ENCODE measurements around the gene PLXNA1. TPM values are rescaled to one million over a fixed set of nuclear protein-coding genes. Genes with fewer than 3 reads are reported as not detected.

Gene PLXNA1
- 10 to 100 TPM; 13.7 to 13.9 TPM for total RNA-seq

DNA sequence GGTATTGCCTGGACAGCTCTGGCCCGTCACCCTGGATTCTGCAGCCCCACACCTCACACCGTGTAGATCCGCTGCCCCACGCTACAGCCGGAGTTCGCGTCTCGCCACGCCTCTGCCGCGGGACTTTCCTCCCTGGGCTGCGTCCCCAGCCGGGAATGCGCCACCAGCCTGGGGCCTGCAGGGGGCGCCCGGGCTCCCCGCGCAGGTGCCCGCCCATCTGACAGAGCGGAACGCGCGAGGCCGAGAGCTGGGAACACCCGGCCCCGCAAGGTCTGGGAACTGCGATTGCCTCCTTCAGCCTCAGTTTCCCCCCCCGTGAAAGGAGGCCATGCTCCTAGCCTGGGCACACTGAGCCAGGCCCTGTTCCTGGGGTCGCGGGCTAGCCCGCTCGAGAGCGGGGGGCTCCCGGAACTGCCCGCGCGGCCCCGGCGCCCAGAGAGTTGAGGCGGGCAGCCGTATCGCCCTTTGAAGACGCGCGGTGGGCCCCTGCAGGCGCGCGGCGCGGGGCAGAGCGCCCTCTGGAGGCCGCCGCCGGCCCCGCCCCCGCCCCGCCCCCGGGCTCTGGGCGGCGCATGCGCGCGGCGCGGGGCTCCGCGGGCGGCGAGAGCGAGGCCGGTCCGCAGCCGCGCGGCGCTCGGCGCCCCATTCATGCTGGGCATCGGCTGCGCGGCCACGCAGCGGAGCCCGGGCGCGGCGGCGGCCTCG is at the start of gene PLXNA1:
Gene PLXNA1 (plus strand): TSS at position 645 of the 705 bp plus-strand sequence. CDS start 5,479 bp downstream, outside the sequence.
- POLR2A ChIA-PET, result interaction anchor here (1.2 kb wide), 1 partner anchor 71 kb away, joined by 6 read pairs; no protein-coding TSS in a partner anchor
- CTCF ChIA-PET, result interaction anchor here (0.5 to 1.6 kb wide), 11 partner anchors 9 to 1127 kb away, joined by 3 to 5 read pairs (median 3); no protein-coding TSS in a partner anchor

DNA sequence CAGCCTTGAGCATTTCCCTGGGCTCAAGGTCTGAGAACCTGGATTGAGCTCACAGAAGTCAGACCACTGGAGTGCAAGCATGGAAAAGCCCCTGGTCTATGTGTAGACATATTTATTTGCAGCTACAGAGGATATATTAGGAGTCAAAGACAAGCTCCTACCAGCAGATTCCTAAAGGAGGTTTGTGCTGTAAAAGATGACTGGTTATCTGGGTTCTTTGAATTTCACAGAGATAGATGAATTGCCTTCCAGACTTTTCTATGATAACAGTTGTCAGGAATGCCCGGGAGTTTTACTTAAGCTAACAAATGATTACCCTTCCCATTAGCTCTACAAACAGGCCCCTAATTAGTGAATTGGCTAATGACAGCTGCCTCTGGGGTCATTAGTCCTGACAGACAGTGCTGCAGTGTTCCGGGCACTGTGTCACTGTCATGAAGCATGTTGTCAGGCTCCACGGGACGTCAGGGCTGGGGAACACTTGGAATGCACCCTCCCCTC is 48.8 kb upstream of the PLXNA1 start:
- CTCF ChIA-PET, result interaction anchor here (0.7 to 1.0 kb wide), 2 partner anchors 17 to 463 kb away, joined by 3 read pairs; no protein-coding TSS in a partner anchor
- POLR2A ChIA-PET, result no interaction called here

DNA sequence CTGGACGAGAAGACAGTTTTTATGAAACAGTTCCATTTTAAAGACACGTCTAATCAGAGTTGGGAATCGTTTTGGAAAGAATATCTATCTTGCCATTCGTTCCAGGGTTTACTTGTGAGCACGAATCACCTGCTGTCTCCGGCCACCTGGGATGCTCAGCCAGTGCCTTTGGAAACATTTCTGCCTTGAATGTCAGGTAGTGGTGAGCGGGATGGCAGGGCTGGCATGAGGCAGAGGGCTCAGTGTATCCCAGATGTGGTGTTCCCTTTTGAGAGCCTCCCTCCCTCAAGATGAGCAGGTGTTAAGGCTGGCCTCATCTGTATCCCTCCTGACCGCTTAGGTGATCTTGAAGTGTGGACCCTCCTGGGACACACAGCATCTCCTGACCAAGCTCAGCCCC is 47.9 kb upstream of the PLXNA1 start:
- POLR2A ChIA-PET, result no interaction called here

DNA sequence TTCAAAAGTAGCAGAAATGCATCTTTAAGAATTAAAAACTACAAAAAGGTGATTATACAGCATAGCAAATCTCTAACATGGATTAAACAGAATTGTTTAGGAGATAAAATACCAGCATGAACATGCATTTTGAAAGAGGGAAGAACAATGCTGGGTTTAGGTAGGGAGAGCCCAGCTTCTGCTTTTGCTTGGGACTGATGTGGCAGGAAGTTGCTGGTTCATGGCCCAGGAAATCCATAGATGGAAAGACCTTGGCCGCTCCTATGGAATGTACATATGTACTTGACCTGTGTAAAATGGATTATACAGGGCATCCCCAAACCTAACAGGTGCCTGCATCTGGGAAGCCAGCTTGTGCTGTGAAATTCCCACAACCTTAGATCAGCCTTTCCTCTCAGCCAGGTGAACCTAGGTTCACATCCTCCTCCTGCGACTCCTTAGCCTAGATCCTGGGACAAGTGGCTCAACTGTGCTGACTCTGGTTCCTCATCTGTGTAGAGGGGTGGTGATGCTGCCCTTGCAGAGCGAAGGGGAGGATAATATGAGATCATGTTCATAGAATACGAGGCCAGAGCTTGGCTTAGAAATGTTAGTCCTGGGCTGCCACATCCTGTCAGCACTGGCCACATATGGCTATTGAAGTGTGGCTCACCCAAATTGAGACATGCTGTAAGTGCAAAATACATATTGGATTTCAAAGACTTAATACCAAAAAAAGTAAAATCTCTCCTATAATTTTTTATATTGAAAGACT is 47.0 kb upstream of the PLXNA1 start:
- ChIA-PET CTCF (no interaction called here), POLR2A (no interaction called here)

More for the DNA sequence above, 47.9 kb upstream of the PLXNA1 start:
- CTCF ChIA-PET, result interaction anchor here (0.7 kb wide), 1 partner anchor 18 kb away, joined by 3 read pairs; no protein-coding TSS in a partner anchor

DNA sequence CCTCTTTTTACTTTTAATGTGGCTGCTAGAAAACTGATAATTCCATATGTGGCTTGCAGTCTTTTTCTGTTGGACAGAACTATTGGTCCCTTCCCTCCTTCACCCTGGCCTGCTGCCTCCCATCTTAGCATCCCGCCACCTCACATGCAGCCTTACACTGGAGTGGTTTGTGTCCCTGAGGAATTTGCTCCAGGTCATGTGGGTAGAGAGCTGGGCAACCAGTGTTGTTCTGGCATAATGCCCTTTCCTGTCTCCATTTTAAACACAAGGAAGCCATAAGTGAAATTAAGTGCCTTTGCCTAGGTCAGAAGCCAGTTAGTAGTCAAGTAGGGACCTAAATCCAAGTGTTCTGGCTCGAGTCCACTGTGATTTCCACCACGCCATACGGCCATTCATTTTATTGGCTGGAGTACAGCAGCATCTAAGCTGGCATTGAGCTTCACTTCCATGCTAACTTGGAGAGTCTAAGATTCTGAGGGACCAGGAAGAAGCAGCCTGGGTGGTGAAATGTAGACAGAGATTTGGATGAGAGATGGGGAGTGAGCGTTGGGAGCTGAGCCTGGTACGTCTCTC is 46.0 kb upstream of the PLXNA1 start:
- CTCF ChIA-PET, result no interaction called here

DNA sequence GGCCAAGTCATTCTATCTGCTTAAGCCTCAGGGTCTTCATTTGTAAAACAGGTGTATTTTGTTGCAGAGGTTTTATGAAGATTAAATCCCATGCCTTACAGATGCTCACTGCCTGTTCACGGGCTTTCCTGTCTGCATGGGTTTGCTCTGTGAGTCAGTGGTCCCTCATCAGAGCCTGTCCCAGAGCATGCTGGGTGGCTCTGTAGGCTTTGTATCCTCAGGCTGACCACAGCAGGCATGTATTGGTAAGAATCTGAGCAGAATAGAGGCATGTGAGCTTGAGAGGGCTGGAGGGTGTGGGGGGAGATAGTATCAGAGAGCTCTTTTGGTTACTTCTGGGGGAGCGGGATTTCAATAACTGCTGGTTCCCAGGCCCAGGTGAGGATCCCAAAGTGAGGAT is 45.4 kb upstream of the PLXNA1 start:
- ChIA-PET CTCF (no interaction called here), POLR2A (no interaction called here)

More for the DNA sequence above, 46.0 kb upstream of the PLXNA1 start:
- POLR2A ChIA-PET, result no interaction called here

DNA sequence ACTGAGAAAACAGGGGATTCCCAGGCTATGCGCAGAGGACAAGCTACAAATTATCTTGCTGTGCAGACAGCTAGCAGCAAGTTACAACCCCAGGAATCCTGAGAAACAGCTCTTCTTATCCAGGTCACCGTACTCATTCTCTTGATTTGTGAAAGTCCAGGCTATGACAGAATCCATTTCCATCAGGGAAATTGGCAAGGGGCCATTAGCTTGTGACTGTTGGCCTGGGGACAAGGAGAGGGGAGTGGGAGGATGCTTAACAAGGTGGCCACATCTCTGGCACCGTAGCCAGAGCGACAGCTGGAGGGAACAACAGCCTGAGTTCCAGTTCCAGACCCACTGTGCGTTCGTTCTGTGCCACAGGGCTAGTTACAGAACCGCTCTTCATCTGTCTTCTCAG is 44.9 kb upstream of the PLXNA1 start:
- CTCF ChIA-PET, result no interaction called here

DNA sequence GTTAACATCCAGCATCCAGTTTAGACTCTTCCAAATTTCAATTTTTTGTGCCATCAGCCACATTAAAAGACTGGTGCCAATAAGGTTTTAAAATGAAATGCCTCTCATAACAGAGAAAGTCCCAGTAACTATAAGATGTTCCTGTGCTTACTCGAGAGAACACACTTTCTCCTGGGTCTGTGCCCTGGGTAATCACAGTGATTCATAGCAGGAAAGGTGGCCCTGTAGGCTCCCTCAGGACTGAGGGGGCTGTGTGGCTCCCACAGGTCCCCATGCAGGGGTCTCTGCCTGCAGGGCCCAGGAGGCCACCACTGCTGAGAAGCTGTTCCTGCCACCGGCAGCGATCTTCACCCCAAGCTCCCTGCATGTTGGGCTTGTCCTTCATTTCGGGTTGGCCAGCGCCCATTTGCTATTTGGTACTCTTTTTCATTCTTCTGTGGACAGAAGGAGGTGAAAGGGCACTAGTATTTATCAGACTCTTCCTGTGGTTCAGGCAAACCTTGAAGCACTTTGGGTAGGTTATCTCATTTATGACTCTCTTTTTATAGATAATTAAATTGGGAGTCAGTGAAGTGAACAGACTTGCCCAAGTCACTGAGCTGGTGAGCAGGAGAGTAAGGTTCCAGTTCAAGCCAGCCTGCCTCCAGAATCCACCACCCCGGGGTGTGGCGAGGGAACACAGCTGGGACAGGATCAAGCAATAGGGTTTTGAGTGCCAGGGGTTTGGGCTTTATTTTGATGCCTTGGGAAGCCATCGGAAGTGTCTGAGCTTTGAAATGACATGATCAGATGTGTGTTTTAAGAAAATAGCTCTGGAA is 44.2 kb upstream of the PLXNA1 start:
- ChIA-PET POLR2A (no interaction called here), CTCF (no interaction called here)

More for the DNA sequence above, 44.9 kb upstream of the PLXNA1 start:
- POLR2A ChIA-PET, result no interaction called here

DNA sequence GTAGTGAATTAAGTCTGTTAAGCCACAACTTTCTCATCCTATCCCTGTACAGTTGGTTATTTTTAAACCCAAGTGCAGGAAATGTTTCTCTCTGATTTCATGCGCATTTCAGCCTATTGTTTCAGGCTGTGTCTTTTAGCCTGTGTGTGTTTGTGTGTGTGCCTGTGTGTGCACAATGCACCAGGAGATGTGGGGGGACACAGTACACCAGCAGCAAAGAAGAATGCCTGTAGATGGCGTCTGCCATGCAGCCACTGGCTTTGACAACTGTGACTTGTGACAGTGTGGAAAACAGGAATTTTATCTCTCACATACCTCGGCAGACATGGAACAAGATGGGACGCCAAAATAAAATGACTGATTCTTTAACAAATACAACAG is 43.6 kb upstream of the PLXNA1 start:
- POLR2A ChIA-PET, result no interaction called here
- CTCF ChIA-PET, result no interaction called here

DNA sequence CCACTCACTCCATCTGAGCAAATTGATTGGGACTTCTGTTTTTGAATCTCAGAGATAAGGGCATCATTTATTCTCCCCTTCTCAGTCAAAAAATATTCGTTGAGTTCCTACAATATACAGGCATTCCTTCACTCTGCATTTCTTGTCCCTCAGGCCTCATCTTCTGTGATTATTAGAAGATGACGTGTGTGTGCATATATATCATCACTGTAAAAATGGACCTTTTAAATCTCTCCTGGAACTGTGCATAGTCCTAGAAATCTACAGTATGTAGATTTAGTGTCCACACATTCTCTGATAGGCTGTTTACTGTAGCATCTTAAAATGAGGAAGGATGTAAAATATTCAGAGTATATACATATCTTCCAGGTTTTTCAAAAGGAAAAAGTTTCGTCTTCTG is 43.2 kb upstream of the PLXNA1 start:
- POLR2A ChIA-PET, result no interaction called here
- CTCF ChIA-PET, result no interaction called here

DNA sequence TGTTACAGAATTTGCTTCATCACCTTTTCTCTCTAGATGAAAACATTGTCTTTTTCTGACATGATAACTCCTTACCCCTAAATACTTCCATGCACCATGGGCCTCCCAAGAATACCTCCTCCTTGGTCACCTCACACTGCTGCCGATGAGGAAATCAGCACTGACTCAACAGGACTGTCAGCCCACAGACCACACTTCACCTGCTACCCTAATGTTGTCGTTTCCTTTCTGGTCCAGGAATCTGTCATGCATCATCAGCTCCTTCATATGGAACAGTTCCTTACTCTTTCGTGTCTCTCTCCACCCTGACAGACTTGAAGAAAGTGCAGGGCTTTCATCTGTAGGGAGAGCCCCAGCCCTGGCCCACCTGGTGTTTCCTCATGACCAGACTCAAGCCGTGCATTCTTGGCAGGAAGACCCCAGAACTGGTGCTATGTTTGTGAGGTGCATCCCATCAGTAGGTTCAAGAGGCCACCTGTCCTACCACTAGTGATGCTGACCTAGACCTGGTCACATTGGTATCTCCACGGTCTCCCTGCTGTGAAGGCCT is 41.1 kb upstream of the PLXNA1 start:
- POLR2A ChIA-PET, result interaction anchor here (0.5 kb wide), 1 partner anchor 228 kb away, joined by 5 read pairs; no protein-coding TSS in a partner anchor
- CTCF ChIA-PET, result no interaction called here

DNA sequence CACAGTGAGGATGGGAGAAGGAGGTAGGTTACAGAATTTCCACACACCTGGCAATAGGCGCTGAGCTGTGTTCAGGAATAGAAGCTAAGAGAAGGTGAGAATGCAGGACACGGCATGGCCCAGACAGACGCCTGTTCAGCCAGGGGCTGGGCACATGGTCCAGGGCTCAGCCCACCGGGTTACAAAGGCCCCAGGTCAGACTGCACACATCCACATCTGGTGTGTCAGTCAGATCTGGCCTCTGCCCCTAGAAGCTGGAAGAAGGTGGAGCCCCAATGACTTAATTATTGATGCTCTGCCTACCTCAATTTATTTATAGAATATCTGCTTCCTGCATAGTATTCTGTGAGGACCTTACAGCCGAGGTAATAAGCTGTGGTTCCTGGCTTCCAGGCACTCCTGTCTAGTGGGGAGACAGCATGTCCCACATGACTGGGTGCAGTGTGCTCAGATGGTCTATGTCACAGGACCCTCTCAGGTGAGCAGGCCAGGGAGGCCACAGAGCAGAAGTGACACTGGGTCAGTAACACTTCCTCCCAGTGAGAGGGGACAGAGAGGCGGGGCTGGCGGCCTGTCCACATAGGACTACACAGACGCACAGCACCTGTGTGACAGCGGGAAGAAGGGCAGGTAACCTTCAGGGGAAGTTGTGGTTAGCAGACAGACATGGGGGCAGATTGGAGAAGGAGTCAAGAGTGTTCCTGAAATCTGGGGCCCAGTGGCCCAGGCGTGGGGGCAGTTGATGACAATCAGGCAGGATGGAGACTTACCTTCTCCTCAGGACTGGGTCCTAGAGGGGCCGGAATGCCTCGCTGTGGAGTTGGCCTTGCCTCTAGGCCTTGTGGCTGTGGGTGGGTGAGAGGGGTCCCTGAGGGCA is 38.6 kb upstream of the PLXNA1 start:
- CTCF ChIA-PET, result no interaction called here
- POLR2A ChIA-PET, result no interaction called here

DNA sequence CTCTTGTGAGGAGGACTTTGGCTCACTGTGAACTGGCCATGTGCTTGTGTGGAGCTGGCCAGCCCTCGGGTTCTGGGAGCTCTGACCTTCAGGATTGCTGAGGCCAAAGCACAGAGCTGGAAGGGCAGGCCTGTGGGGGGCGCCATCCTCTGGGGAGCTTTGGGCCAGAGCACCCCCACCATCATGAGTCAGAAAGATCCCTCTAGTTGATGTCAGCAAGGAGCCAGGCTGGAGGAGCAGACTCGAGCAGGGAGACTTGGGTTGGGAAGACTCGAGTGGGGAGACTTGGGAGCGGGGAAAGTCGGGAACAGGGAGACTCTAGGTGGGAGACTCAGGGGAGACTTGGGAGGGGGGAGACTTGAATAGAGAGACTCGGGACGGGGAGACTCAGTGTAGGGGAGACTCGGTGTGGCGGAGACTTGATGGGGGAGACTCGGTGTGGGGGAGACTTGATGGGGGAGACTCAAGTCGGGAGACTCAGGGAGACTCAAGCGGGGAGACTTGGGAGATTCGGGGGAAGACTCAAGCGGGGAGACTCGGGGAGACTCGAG is 37.7 kb upstream of the PLXNA1 start:
- POLR2A ChIA-PET, result no interaction called here
- CTCF ChIA-PET, result no interaction called here

DNA sequence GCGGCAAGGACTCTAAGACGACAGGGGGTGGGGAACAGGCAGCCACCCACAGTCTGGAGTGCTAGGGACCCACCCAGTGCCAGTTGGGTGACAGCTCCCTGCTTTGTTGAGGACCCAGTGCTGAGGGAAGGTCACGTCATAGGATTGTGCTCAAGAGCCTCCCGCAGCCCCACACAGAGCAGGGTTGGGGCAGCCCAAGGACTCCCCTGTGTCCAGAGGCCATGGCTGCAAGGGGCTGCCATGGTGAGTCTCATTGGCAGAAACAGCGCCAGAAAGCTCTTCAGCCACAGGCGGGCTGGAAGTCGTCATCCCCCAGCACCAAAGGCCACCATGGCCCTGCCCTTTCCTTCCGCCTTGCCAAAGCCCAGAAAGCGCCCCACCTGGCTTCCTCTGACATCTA is 37.0 kb upstream of the PLXNA1 start:
- POLR2A ChIA-PET, result no interaction called here
- CTCF ChIA-PET, result no interaction called here

DNA sequence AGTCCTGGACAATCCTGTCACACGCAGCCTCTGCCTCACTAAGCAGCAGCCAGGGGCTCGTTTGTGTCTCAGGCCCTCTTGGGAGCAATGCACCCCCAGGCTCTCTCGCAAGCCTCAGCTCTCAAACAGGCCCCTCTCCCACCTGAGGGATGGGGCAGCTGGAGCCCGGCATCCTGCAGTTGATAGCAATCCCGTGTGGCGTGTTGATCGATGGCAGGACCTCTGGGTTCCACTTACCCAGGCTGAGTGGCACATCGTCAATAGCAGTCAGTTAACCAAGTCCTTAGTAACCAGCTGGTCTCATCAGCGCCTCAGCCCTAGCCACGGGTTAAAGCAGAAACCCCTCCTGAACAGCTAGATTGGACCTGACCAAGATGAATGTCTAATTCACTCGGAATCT is 36.5 kb upstream of the PLXNA1 start:
- CTCF ChIA-PET, result no interaction called here

DNA sequence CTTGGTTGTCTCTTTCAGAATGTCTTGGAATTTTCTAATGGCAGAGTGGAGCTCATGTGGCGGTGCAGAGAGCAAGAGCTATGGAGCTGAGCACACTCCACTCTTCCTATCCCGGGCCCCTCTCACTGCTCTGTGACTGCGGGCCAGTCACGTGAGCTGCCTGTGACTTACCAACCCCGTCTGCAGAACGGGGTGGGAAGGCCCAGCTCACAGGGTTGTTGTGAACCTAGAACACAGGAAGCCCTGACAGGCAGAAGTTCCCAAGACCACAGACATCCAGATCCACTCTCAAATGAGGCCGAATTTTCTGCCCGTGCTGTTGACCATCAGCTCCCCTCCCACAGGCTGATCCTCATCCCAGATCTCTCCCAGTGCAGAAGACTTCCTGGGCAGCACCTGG is 35.5 kb upstream of the PLXNA1 start:
- POLR2A ChIA-PET, result no interaction called here
- CTCF ChIA-PET, result no interaction called here

More for the DNA sequence above, 36.5 kb upstream of the PLXNA1 start:
- POLR2A ChIA-PET, result no interaction called here

DNA sequence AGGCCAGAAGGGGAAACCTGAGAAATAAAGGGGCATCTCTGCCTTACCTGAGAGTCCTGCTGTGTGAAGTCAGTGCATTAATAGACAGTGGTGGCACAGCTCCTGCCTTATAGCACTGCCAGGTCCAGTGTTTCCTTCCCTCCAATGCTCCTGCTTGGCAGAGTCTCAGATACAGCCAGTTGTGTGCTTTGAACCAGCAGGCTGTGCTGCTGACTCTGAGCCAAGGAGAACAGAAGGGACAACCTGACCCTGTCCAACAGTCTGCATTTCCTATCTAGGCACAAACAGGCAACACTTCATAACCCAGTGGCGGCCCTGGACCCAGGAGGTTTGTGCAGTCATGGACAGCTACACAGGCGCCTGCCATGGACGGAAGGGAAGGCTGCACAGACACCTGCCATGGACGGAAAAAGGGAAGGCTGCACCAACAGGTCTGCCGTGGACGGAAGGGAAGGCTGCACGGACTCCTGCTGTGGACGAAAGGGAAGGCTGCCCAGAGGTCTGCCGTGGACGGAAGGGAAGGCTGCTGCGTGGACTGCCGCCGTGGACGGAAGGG is 33.9 kb upstream of the PLXNA1 start:
- CTCF ChIA-PET, result interaction anchor here (1.2 kb wide), 1 partner anchor 24 kb away, joined by 3 read pairs; no protein-coding TSS in a partner anchor
- POLR2A ChIA-PET, result no interaction called here

DNA sequence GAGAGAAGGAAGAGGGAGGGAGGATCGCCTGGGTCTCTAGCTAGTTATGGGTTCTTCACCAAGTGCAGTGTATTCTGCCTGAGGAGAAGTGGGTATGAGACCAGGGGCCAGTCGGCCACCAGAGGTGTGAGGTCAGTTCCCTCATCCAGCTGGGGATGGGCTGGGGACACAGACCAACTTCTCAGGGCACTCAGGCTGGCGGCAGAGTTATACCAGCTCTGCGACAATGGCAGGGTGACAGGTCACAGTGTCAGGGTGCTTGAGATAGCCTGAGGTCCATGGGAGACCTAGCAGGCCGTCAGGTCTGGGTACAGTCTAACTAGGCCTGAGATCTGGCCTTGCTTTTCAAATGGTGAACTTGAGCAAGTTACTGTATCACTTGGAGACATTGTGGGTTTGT is 31.4 kb upstream of the PLXNA1 start:
- ChIA-PET CTCF (no interaction called here), POLR2A (no interaction called here)
